Thymus (tissue), 11 donors: ENCODE data around the gene TTLL7. TPM values are rescaled to one million over a fixed set of nuclear protein-coding genes. Genes with fewer than 3 reads are reported as not detected.

Source experiments
- DNase-seq, 9 donors: peaks; one replicate each; pipeline ENCODE4 v3.0.0-alpha.2; 2013; ENCODE audit warnings: low spot score in 9 of 9, low read depth in 6 of 9, missing footprints in 1 of 9
- H3K27ac ChIP-seq, 2 donors: one replicate each; pipeline ENCODE4 v1.5.1; 2013; ENCODE audit warnings: control low read depth in 1 of 2, low read depth in 1 of 2, low read length in 1 of 2, mild to moderate bottlenecking in 1 of 2, moderate library complexity in 1 of 2
- H3K27me3 ChIP-seq, 2 donors: one replicate each; pipeline ENCODE4 v1.5.1; 2013; ENCODE audit warnings: low read length in 1 of 2; ENCODE audit not compliant: control insufficient read depth in 2 of 2, insufficient read depth in 1 of 2
- H3K36me3 ChIP-seq, 2 donors: one replicate each; pipeline ENCODE4 v1.5.1; 2013; ENCODE audit warnings: low read length in 1 of 2, mild to moderate bottlenecking in 1 of 2, moderate library complexity in 1 of 2; ENCODE audit not compliant: control insufficient read depth in 2 of 2, insufficient read depth in 2 of 2
- H3K4me1 ChIP-seq, 2 donors: one replicate each; pipeline ENCODE4 v1.5.1; 2013; ENCODE audit warnings: low read length in 2 of 2; ENCODE audit not compliant: control insufficient read depth in 2 of 2, insufficient read depth in 2 of 2
- H3K4me3 ChIP-seq, 2 donors: one replicate each; pipeline ENCODE4 v1.5.1; 2013; ENCODE audit warnings: low read length in 2 of 2, control low read depth in 1 of 2, mild to moderate bottlenecking in 1 of 2
- H3K9me3 ChIP-seq, 2 donors: one replicate each; pipeline ENCODE4 v1.5.1; 2013; ENCODE audit warnings: low read length in 1 of 2, mild to moderate bottlenecking in 1 of 2; ENCODE audit not compliant: control insufficient read depth in 2 of 2, insufficient read depth in 1 of 2
- WGBS: extraction: QIAGEN DNeasy Blood & Tissue Kit; methylation state at CpG from one replicate; pipeline ENCODE4 v1.1.7; 2013; 5-methylcytosine and 5-hydroxymethylcytosine counted together
- polyA plus RNA-seq: library from polyadenylated mRNA; stranded (reverse); fragments of 200-250 nt; gene quantifications from one replicate; pipeline ENCODE4 v1.2.3, GENCODE V29; 2013
- total RNA-seq: library from RNA; stranded (reverse); fragments of 120-200 nt; gene quantifications from one replicate; pipeline ENCODE4 v1.2.4, GENCODE V29; 2013
- donor health status: healthy.

TTLL7 gene
- total and polyA plus RNA-seq, 2 donors: 0.94 to 1.9 TPM

DNA sequence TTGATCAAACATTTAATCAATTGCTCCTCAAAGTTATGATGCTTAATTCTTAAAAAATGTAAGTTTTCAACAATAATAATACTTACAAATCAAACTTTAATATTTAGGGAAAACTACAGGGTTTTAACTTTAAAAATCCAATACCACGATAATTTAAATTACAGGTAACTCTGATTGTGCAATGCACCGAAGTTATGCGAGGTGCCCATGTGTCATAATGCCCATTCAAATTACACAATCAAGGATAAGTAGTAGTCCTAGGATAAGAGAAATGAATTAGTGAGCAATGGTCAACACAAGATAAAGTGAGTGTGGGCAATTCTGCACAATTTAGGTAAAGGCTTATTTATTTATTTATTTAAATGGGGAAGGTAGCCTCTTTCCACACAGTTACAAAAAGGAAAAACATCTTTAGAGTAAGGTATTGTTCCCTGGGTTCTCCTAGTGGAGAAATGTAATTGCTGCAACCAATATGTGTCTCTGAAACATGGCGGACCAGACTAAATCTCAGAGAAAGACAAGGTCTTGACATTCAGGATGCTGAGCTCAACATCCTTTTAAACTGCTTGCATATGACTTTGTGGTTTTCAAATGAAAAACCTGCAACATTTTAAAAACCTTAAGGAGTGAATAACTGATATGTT is 164.2 kb downstream of the TTLL7 start:
- Histone ChIP-seq H3K27ac (no peak overlapping the region), H3K4me3 (no peak overlapping the region), H3K36me3 (no peaks in the 10 kb centered on the region), H3K9me3 (no peaks in the 10 kb centered on the region), H3K4me1 (no peaks in the 10 kb centered on the region), H3K27me3 (no peaks in the 10 kb centered on the region)
- 97% methylated on average over 4 of the region's 4 CpGs for WGBS
- DNase-seq: no peak

DNA sequence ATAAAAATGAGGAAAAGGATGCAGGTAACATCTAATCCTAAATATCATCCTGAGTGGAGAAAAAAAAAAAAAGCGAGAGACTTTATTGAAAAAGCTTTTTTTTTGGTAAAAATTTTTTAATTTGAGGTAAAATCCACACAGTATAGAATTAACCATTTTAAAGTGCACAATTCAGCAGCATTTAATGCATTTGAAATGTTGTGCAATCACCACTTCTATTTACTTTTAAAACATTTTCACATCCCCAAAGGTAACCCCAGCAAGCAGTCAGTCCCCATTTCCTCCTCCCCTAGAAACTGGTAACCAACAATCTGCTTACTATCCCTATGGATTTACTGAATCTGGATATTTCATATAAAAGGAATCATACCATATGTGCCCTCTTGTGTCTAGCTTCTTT is 166.7 kb downstream of the TTLL7 start:
- no peaks in the 10 kb centered on the region for H3K9me3 ChIP-seq
- DNase-seq: no peak
- H3K27me3 ChIP-seq: no peaks in the 10 kb centered on the region
- WGBS: 98% methylated on average over 1 of the region's 1 CpG
- no peak overlapping the region for H3K27ac ChIP-seq
- no peak overlapping the region for H3K4me3 ChIP-seq
- H3K36me3 ChIP-seq: no peaks in the 10 kb centered on the region
- no peaks in the 10 kb centered on the region for H3K4me1 ChIP-seq

DNA sequence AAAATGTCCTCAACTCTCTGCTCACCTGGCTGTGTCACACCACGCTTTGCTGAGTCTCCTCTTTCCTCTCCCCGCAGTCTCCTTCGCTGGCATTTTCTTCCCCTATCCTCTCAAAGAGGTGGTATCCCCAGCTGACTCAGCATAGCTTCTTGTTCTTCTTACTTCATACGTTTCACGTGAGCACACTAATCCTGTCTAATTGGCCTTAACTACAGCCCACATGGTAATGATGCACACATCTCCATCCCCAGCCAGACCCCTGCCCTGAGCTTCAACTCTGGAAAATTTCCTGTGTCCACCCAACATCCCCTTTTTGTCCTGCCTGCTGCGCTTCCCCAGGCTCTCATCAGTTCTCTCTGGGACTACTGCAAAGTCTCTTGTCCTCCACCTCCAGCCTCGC is 169.8 kb downstream of the TTLL7 start:
- Histone ChIP-seq H3K4me1 (no peaks in the 10 kb centered on the region), H3K4me3 (no peak overlapping the region), H3K36me3 (no peaks in the 10 kb centered on the region), H3K27me3 (no peaks in the 10 kb centered on the region), H3K9me3 (no peaks in the 10 kb centered on the region), H3K27ac (no peak overlapping the region)
- 95% methylated on average over 7 of the region's 7 CpGs for WGBS
- no peak for DNase-seq

DNA sequence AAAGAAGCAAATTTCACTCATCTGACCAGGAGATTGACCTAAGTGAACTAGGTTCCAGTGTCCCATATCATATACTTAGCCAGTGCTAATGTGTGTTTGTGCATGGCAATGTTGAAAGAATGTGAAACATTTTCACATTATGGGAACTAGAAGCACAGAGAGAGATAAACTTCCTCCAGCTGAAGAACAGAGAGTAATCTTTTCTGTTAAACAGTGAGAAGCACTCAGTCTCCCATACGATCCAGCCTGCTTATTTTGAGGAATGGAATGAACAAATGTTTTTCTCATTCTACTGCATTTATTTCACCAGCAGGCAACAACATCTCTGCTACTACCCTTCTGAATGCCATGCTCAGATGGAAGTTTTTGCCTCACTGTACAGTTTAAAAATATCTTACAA is 170.5 kb downstream of the TTLL7 start:
- H3K9me3 ChIP-seq: no peaks in the 10 kb centered on the region
- no peaks in the 10 kb centered on the region for H3K36me3 ChIP-seq
- no peak overlapping the region for H3K4me3 ChIP-seq
- no peak for DNase-seq
- WGBS: 94% methylated on average over 1 of the region's 1 CpG
- H3K27ac ChIP-seq: no peak overlapping the region
- H3K4me1 ChIP-seq: no peaks in the 10 kb centered on the region
- no peaks in the 10 kb centered on the region for H3K27me3 ChIP-seq

DNA sequence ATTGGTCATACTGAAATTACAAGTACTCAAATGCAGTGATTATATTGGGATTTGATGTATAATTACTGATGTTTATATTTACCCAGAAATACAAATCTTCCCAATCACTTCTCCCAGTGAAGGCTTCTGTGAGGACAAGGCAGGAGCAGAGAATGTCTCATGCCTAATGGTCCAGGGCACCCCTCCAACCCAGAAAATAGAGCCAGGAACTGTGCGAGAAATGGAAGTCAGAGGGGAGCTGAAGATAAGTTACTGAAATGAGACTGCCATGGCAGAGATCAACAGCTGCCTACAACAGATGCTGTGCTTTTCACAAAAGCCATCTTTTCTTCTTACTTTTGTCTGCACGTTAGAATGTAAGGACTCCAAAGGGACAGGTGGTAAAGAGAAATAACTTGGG is 171.2 kb downstream of the TTLL7 start:
- no peaks in the 10 kb centered on the region for H3K36me3 ChIP-seq
- H3K9me3 ChIP-seq: no peaks in the 10 kb centered on the region
- H3K27me3 ChIP-seq: no peaks in the 10 kb centered on the region
- no peaks in the 10 kb centered on the region for H3K4me1 ChIP-seq
- H3K4me3 ChIP-seq: no peak overlapping the region
- no peak overlapping the region for H3K27ac ChIP-seq
- WGBS: 97% methylated on average over 2 of the region's 2 CpGs
- no peak for DNase-seq

DNA sequence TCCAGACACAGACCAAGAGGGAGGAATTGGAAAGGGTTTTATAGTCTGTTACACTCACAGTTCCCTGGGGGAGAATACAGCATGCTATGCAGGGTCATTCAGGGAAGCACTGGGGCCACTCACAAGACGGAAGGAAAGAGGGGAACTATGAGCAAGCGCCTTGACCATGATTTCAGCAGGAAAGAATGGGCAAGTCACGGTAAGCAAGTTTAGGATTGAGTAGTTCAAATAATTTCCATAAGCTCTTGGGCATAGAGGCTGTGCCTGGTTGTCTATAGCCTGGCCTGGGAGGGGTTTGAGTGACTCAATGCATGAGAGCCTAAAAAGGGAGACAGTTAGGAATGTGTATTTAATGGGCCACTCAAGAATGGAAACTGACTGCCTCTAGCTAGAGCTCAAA is 176.7 kb downstream of the TTLL7 start:
- Histone ChIP-seq H3K36me3 (no peaks in the 10 kb centered on the region), H3K27me3 (no peaks in the 10 kb centered on the region), H3K9me3 (peaks cover 0 to 4% of the 10 kb centered on the region in 2 donors), H3K4me1 (no peaks in the 10 kb centered on the region), H3K4me3 (no peak overlapping the region), H3K27ac (no peak overlapping the region)
- no peak for DNase-seq
- 95% methylated on average over 3 of the region's 3 CpGs for WGBS

DNA sequence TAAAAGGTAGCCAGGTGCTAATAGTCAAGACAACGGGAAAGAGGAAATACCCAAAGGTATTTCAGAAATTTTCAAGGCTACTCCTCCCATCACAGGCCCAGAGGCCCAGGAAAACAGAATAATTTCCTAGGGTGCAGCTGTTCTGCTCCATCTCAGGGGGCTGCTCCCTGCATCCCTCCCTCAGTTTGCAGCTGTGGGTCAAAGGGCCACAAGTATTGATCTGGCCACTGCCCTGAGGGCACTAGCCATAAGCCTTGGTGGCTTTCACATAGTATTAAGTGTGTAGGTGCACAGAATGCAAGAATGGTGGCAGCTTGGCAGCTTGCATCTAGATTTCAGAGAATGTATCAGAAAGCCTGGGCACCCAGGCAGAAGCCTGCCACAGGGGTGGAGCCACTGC is 179.5 kb downstream of the TTLL7 start:
- Histone ChIP-seq H3K36me3 (no peaks in the 10 kb centered on the region), H3K4me1 (no peaks in the 10 kb centered on the region), H3K4me3 (no peak overlapping the region), H3K9me3 (peaks cover 0 to 4% of the 10 kb centered on the region in 2 donors), H3K27ac (no peak overlapping the region), H3K27me3 (no peaks in the 10 kb centered on the region)
- 94% methylated on average over 1 of the region's 1 CpG for WGBS
- DNase-seq: no peak

DNA sequence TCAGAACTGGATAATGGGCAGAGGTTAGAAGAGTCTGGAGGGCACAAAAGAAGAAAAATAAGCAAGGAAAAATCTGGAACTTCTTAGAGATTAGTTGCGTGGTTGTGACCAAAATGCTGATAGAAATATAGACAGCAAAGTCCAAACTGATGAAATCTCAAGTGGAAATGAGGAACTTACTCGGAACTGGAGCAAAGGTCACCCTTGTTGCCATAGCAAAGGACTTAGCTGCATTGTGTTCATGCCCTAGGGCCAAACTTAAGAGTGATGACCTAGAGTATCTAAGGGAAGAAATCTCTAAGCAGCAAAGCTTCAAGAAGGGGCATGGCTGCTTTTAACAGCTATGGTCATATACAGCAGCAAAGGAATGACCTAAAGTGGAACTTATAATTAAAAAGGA is 180.0 kb downstream of the TTLL7 start:
- H3K9me3 ChIP-seq: peaks cover 0 to 4% of the 10 kb centered on the region in 2 donors
- DNase-seq: no peak
- no peaks in the 10 kb centered on the region for H3K36me3 ChIP-seq
- H3K4me1 ChIP-seq: no peaks in the 10 kb centered on the region
- no peak overlapping the region for H3K4me3 ChIP-seq
- WGBS: 92% methylated on average over 2 of the region's 2 CpGs
- no peak overlapping the region for H3K27ac ChIP-seq
- no peaks in the 10 kb centered on the region for H3K27me3 ChIP-seq

DNA sequence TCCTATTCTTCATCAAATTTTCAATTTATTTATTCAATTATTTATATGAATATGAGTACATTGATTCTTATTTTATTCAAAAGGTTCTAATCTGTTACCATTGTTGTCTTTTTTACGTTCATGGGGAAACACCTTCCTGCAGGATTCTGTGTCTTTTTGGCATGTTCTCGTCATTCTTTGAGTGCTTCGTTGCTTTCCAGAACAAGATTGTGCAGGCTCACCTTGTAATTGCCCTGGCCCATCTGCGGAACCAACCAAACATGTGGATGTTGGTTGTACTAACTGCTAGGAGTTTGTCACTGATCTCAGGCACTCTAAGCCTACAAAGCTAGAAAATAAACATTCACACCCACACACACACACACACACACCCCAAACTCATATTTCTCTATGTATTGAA is 182.1 kb downstream of the TTLL7 start:
- Histone ChIP-seq H3K4me3 (no peak overlapping the region), H3K4me1 (no peaks in the 10 kb centered on the region), H3K36me3 (no peaks in the 10 kb centered on the region), H3K27me3 (no peaks in the 10 kb centered on the region), H3K9me3 (peaks cover 0 to 4% of the 10 kb centered on the region in 2 donors), H3K27ac (no peak overlapping the region)
- DNase-seq: peak in 1 of 9 donors; percentile 13
- 93% methylated on average over 4 of the region's 4 CpGs for WGBS
